B cell (primary cell): ENCODE data around the gene EXOSC9. TPM values are rescaled to one million over a fixed set of nuclear protein-coding genes. Genes with fewer than 3 reads are reported as not detected.

Experiments
- ATAC-seq: fragments of 200-7000 bp; cut with Tn5 transposase; one replicate; pipeline ENCODE4 v1.10.0; 2021; ENCODE audit warnings: low read depth, mild to moderate bottlenecking, moderate number of reproducible peaks, moderate library complexity
- CTCF ChIA-PET: fragments of 350-600 bp; sonication (Branson Sonifier 250); formaldehyde crosslinking; loops from one replicate; lab custom pipeline; 2021; ENCODE audit warnings: antibody characterized with exemption, inconsistent platforms; lab: Charles Lee
- POLR2A ChIA-PET: fragments of 350-600 bp; sonication (Branson Sonifier 250); formaldehyde crosslinking; loops from one replicate; lab custom pipeline; 2021; ENCODE audit warnings: antibody characterized with exemption; lab: Charles Lee
- DNase-seq: peaks from one replicate; pipeline ENCODE4 v3.0.0; 2013
- H2AFZ ChIP-seq: 2 replicates; pipeline ENCODE4 v1.6.1; 2012; ENCODE audit warnings: mild to moderate bottlenecking, low read depth, low read length; ENCODE audit not compliant: insufficient read depth, poor library complexity, severe bottlenecking
- H3K27ac ChIP-seq, 2 donors: 1 replicate in 1 of 2; 2 replicates in 1 of 2; pipeline ENCODE4 v1.5.1; 2012 to 2013; ENCODE audit warnings: low read length in 2 of 2, mild to moderate bottlenecking in 2 of 2, moderate library complexity in 1 of 2
- H3K27me3 ChIP-seq, 4 experiments: fragments of 200-600 bp in 1 of 4; sonication (generic) in 1 of 4; replicated peaks in 1 of 4; 1 replicate in 2 of 4; 2 replicates in 2 of 4; pipeline versions ENCODE4 v1.6.1 to v1.7.0; 2013 to 2016; ENCODE audit warnings: low read length in 3 of 4, mild to moderate bottlenecking in 2 of 4, mixed read lengths in 1 of 4, moderate library complexity in 1 of 4; ENCODE audit not compliant: insufficient read depth in 4 of 4, control insufficient read depth in 3 of 4; ENCODE audit errors: control extremely low read depth in 1 of 4
- H3K36me3 ChIP-seq, 2 experiments: replicated peaks in 1 of 2; 1 replicate in 1 of 2; 2 replicates in 1 of 2; pipeline versions ENCODE4 v1.6.1 to v1.7.1; 2013; ENCODE audit warnings: low read length in 1 of 2; ENCODE audit not compliant: insufficient read depth in 2 of 2, control insufficient read depth in 1 of 2; ENCODE audit errors: control extremely low read depth in 1 of 2, extremely low read depth in 1 of 2
- H3K4me1 ChIP-seq, 2 donors: fragments of 200-600 bp in 1 of 2; sonication (generic) in 1 of 2; 1 replicate in 1 of 2; 2 replicates in 1 of 2; pipeline versions ENCODE4 v1.5.1 to v1.6.1; 2013 to 2017; ENCODE audit warnings: low read length in 2 of 2; ENCODE audit not compliant: control insufficient read depth in 2 of 2, insufficient read depth in 2 of 2
- H3K4me2 ChIP-seq: replicated peaks from 2 replicates; pipeline ENCODE3; 2012; ENCODE audit warnings: mild to moderate bottlenecking, low read depth, low read length; ENCODE audit not compliant: poor library complexity, severe bottlenecking
- H3K4me3 ChIP-seq, 5 experiments: fragments of 200-600 bp in 1 of 5; sonication (generic) in 1 of 5; 1 replicate in 3 of 5; 2 replicates in 2 of 5; pipeline versions ENCODE4 v1.5.1 to v1.7.0; 2011 to 2016; ENCODE audit warnings: low read length in 4 of 5, mild to moderate bottlenecking in 4 of 5, low read depth in 2 of 5, control low read depth in 1 of 5, moderate library complexity in 1 of 5; ENCODE audit not compliant: insufficient read depth in 1 of 5; ENCODE audit errors: control extremely low read depth in 1 of 5, extremely low read depth in 1 of 5
- H3K79me2 ChIP-seq: fragments of 200-600 bp; sonication (generic); one replicate; pipeline ENCODE4 v1.6.0; 2016; ENCODE audit warnings: low read length; ENCODE audit not compliant: control insufficient read depth, insufficient read depth
- H3K9ac ChIP-seq: fragments of 200-600 bp; sonication (generic); 2 replicates; pipeline ENCODE4 v1.6.1; 2017; ENCODE audit warnings: mild to moderate bottlenecking, low read length, moderate library complexity
- H3K9me3 ChIP-seq, 3 donors: one replicate each; pipeline versions ENCODE4 v1.6.1 to v1.7.1; 2013; ENCODE audit warnings: low read length in 2 of 3; ENCODE audit not compliant: control insufficient read depth in 2 of 3, insufficient read depth in 1 of 3; ENCODE audit errors: control extremely low read depth in 1 of 3
- H4K20me1 ChIP-seq: 2 replicates; pipeline ENCODE4 v1.6.0; 2012; ENCODE audit warnings: mild to moderate bottlenecking, low read length; ENCODE audit not compliant: insufficient read depth, control insufficient read depth, poor library complexity, severe bottlenecking
- H3K27ac Mint-ChIP-seq: one replicate; pipeline ENCODE4 v1.8.0; 2021; ENCODE audit warnings: mixed read lengths
- H3K27me3 Mint-ChIP-seq: one replicate; pipeline ENCODE4 v1.8.0; 2021; ENCODE audit warnings: mixed read lengths
- H3K4me1 Mint-ChIP-seq: one replicate; pipeline ENCODE4 v1.8.0; 2021; ENCODE audit warnings: mixed read lengths
- H3K4me3 Mint-ChIP-seq: one replicate; pipeline ENCODE4 v1.8.0; 2021; ENCODE audit warnings: mixed read lengths
- H3K9me3 Mint-ChIP-seq: one replicate; pipeline ENCODE4 v1.8.0; 2022; ENCODE audit warnings: mixed read lengths; ENCODE audit not compliant: insufficient read depth
- CTCF ChIP-seq: fragments of 200-600 bp; IDR thresholded peaks from one replicate; pipeline ENCODE4 v1.8.0; 2022; ENCODE audit warnings: antibody characterized with exemption, mild to moderate bottlenecking
- EZH2 ChIP-seq: IDR thresholded peaks from 2 replicates; pipeline ENCODE4 v1.6.1; 2012; ENCODE audit warnings: borderline replicate concordance, low read depth, mild to moderate bottlenecking, moderate library complexity, low read length; ENCODE audit not compliant: insufficient read depth, poor library complexity, severe bottlenecking
- WGBS: methylation state at CpG from one replicate; pipeline ENCODE4 v1.1.5; 2013; ENCODE audit warnings: missing lambda C conversion rate; ENCODE audit not compliant: insufficient coverage; 5-methylcytosine and 5-hydroxymethylcytosine counted together
- intact Hi-C: fragments of 100-400 bp; cut with micrococcal nuclease; formaldehyde crosslinking; loops from one replicate; pipeline ENCODE4 v1.10.0; 2022
- polyA plus RNA-seq: library from polyadenylated mRNA; depleted of rRNA; stranded (reverse); fragments of >200 nt; gene quantifications from 2 replicates; pipeline ENCODE4 v1.2.3, GENCODE V29; 2012
- total RNA-seq, 2 donors: library from RNA; stranded (reverse); fragments of 120-200 nt in 1 of 2; gene quantifications; 1 replicate in 1 of 2; 2 replicates in 1 of 2; pipeline versions ENCODE4 v1.2.3 to v1.2.4, GENCODE V29; 2013 to 2022

The EXOSC9 gene
- total and polyA plus RNA-seq, 2 donors (not counting 1 experiment from before 2014, with no cell fraction given), result 27.5 to 35.5 TPM

- intact Hi-C loops, result no loop called here
- WGBS, result no CpG with 5 or more reads among the region's 3 CpGs
- Histone ChIP-seq H2AFZ (no peak overlapping the region), H3K9ac (no peak overlapping the region), H4K20me1 (no peaks in the 10 kb centered on the region), H3K4me3 (no peak overlapping the region), H3K27ac (no peak overlapping the region), H3K36me3 (no peaks in the 10 kb centered on the region), H3K4me1 (no peaks in the 10 kb centered on the region), H3K9me3 (no peaks in the 10 kb centered on the region), H3K27me3 (peaks cover 0 to 14% (median 9%) of the 10 kb centered on the region in 4 experiments), H3K79me2 (no peaks in the 10 kb centered on the region), H3K4me2 (no peak overlapping the region)
- Mint-ChIP-seq H3K27ac (no peak overlapping the region), H3K4me3 (no peak overlapping the region), H3K9me3 (no peaks in the 10 kb centered on the region), H3K27me3 (peaks cover 34% of the 10 kb centered on the region), H3K4me1 (no peaks in the 10 kb centered on the region)
- ATAC-seq, result no peak
- CTCF ChIA-PET, result no interaction called here
- POLR2A ChIA-PET, result no interaction called here
- DNase-seq, result no peak
- TF ChIP-seq CTCF (no peak), EZH2 (no peak)
Measured at GRCh38 chr4:121789960-121790829, 10.9 kb upstream of the EXOSC9 start.

- no peaks in the 10 kb centered on the region for H3K79me2 ChIP-seq
- no peaks in the 10 kb centered on the region for H3K4me1 ChIP-seq
- Mint-ChIP-seq H3K4me3 (no peak overlapping the region), H3K9me3 (no peaks in the 10 kb centered on the region), H3K4me1 (no peaks in the 10 kb centered on the region), H3K27me3 (peaks cover 30% of the 10 kb centered on the region), H3K27ac (no peak overlapping the region)
- ChIA-PET CTCF (no interaction called here), POLR2A (no interaction called here)
- no peaks in the 10 kb centered on the region for H4K20me1 ChIP-seq
- no peak for ATAC-seq
- H3K36me3 ChIP-seq, result no peaks in the 10 kb centered on the region
- intact Hi-C loops, result no loop called here
- H3K4me2 ChIP-seq, result no peak overlapping the region
- no peak overlapping the region for H2AFZ ChIP-seq
- H3K27me3 ChIP-seq, result peaks cover 0 to 10% (median 6%) of the 10 kb centered on the region in 4 experiments
- no peak for DNase-seq
- no peak overlapping the region for H3K4me3 ChIP-seq
- H3K27ac ChIP-seq, result no peak overlapping the region
- TF ChIP-seq EZH2 (no peak), CTCF (no peak)
- no peak overlapping the region for H3K9ac ChIP-seq
- no peaks in the 10 kb centered on the region for H3K9me3 ChIP-seq
Measured at GRCh38 chr4:121790976-121791375, 10.1 kb upstream of the EXOSC9 start.
